ENCODE data around the gene FMNL3.
"Not testable (repeated sequence)": the region's sequence is repeated elsewhere in the genome, so short reads cannot be mapped to it uniquely, and the experiment has no call there.

FMNL3 gene

DNA sequence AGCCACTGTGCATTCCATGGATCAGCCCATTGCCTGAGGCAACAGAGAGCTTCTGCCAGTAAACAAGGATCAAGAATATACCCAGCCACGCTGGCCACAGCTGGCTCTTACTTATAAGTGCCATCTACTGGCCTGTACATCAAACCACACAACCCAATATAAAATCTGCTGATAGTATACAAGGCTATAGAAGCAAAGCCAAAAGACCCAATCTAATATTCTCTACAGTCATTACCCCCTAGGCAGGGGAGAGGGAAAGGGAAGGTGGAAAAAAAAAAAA lies 97.4 kb downstream of the FMNL3 start:
- Histone ChIP-seq H4K20me1 (ENCODE audit: insufficient read depth, low read length) (no peaks in the 10 kb centered on the region), H3K9ac (ENCODE audit: low read length) (no peak overlapping the region), H3K9me3 (replicated peaks; ENCODE audit: insufficient read depth, low read length) (no peaks in the 10 kb centered on the region), H3K4me1 (ENCODE audit: low read length) (no peaks in the 10 kb centered on the region), H3K36me3 (replicated peaks; ENCODE audit: insufficient read depth, low read length) (no peaks in the 10 kb centered on the region), H2AFZ (ENCODE audit: low read length) (no peak overlapping the region), H3K79me2 (ENCODE audit: low read length) (no peaks in the 10 kb centered on the region), H3F3A (ENCODE audit: insufficient read depth, low read length) (no peaks in the 10 kb centered on the region), H3K4me2 (ENCODE audit: low read depth, low read length) (no peak overlapping the region), H3K27ac (ENCODE audit: low read length) (no peak overlapping the region), H3K27me3 (replicated peaks; ENCODE audit: insufficient read depth, low read length) (no peaks in the 10 kb centered on the region), H3K4me3 (ENCODE audit: low read length) (no peak overlapping the region), H3K9me2 (replicated peaks; ENCODE audit: insufficient read depth, low read length) (no peaks in the 10 kb centered on the region)
- no peak for DNase-seq
- TF ChIP-seq, protein P1, sequence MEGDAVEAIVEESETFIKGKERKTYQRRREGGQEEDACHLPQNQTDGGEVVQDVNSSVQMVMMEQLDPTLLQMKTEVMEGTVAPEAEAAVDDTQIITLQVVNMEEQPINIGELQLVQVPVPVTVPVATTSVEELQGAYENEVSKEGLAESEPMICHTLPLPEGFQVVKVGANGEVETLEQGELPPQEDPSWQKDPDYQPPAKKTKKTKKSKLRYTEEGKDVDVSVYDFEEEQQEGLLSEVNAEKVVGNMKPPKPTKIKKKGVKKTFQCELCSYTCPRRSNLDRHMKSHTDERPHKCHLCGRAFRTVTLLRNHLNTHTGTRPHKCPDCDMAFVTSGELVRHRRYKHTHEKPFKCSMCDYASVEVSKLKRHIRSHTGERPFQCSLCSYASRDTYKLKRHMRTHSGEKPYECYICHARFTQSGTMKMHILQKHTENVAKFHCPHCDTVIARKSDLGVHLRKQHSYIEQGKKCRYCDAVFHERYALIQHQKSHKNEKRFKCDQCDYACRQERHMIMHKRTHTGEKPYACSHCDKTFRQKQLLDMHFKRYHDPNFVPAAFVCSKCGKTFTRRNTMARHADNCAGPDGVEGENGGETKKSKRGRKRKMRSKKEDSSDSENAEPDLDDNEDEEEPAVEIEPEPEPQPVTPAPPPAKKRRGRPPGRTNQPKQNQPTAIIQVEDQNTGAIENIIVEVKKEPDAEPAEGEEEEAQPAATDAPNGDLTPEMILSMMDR (IDR thresholded peaks at IDR 0.05; ENCODE audit: low read length), result peak; percentile 8; the same call in 1 of the 2 replicates
- TF ChIP-seq EZH2 (optimal IDR thresholded peaks at IDR 0.05; ENCODE audit: low read depth, low read length) (no peak), EZH2phosphoT487 (IDR thresholded peaks at IDR 0.05; ENCODE audit: low read length) (no peak)

- TF ChIP-seq EZH2 (optimal IDR thresholded peaks at IDR 0.05; ENCODE audit: low read depth, low read length) (no peak), EZH2phosphoT487 (IDR thresholded peaks at IDR 0.05; ENCODE audit: low read length) (no peak)
- TF ChIP-seq, protein P1 (IDR thresholded peaks at IDR 0.05; ENCODE audit: low read length), result no peak
- Histone ChIP-seq H3F3A (ENCODE audit: insufficient read depth, low read length) (no peaks in the 10 kb centered on the region), H3K27ac (ENCODE audit: low read length) (no peak overlapping the region), H3K79me2 (ENCODE audit: low read length) (no peaks in the 10 kb centered on the region), H3K4me2 (ENCODE audit: low read depth, low read length) (no peak overlapping the region), H3K36me3 (replicated peaks; ENCODE audit: insufficient read depth, low read length) (no peaks in the 10 kb centered on the region), H3K4me3 (ENCODE audit: low read length) (no peak overlapping the region), H2AFZ (ENCODE audit: low read length) (no peak overlapping the region), H4K20me1 (ENCODE audit: insufficient read depth, low read length) (no peaks in the 10 kb centered on the region), H3K9ac (ENCODE audit: low read length) (no peak overlapping the region), H3K9me2 (replicated peaks; ENCODE audit: insufficient read depth, low read length) (no peaks in the 10 kb centered on the region), H3K4me1 (ENCODE audit: low read length) (no peaks in the 10 kb centered on the region), H3K27me3 (replicated peaks; ENCODE audit: insufficient read depth, low read length) (no peaks in the 10 kb centered on the region), H3K9me3 (replicated peaks; ENCODE audit: insufficient read depth, low read length) (no peaks in the 10 kb centered on the region)
- DNase-seq, result no peak
Observed at GRCh38 chr12:49609059-49609874, 97.9 kb downstream of the FMNL3 start.

DNA sequence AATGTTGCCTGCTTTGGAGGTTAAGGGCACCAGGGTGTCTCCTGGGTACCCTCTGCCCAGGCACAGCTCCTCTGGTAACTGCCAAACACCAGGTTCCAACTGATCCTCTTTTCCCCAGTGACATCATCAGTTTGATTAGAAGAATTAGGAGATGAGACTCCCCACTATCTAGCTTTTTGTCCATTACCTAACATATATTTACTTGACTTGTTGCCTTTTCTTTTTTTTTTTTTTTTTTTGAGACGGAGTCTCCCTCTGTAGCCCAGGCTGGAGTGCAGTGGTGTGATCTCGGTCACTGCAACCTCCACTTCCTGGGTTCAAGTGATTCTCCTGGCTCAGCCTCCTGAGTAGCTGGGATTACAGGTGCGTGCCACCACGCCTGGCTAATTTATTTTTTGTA lies 101.7 kb downstream of the FMNL3 start, which contains the start of gene FAM186B:
Gene FAM186B (minus strand): TSS at position 101 of the 400 bp plus-strand sequence. CDS start 162 bp downstream, outside the sequence.
- H3K4me1 ChIP-seq (ENCODE audit: low read length); H3K4me3 ChIP-seq (ENCODE audit: low read length); H2AFZ ChIP-seq (ENCODE audit: low read length); H3K27me3 ChIP-seq (replicated peaks; ENCODE audit: insufficient read depth, low read length); H3K27ac ChIP-seq (ENCODE audit: low read length); H3K9me2 ChIP-seq (replicated peaks; ENCODE audit: insufficient read depth, low read length); H3K9me3 ChIP-seq (replicated peaks; ENCODE audit: insufficient read depth, low read length); DNase-seq; H3F3A ChIP-seq (ENCODE audit: insufficient read depth, low read length); H3K79me2 ChIP-seq (ENCODE audit: low read length); H4K20me1 ChIP-seq (ENCODE audit: insufficient read depth, low read length); H3K9ac ChIP-seq (ENCODE audit: low read length); H3K4me2 ChIP-seq (ENCODE audit: low read depth, low read length); H3K36me3 ChIP-seq (replicated peaks; ENCODE audit: insufficient read depth, low read length): not testable (repeated sequence)

GRCh38 chr12:49604856-49605255 lies 102.3 kb downstream of the FMNL3 start:
- no peaks in the 10 kb centered on the region for H3K79me2 ChIP-seq (ENCODE audit: low read length)
- H3F3A ChIP-seq (ENCODE audit: insufficient read depth, low read length), result no peaks in the 10 kb centered on the region
- H3K4me2 ChIP-seq (ENCODE audit: low read depth, low read length), result no peak overlapping the region
- no peaks in the 10 kb centered on the region for H4K20me1 ChIP-seq (ENCODE audit: insufficient read depth, low read length)
- H3K9ac ChIP-seq (ENCODE audit: low read length), result no peak overlapping the region
- no peaks in the 10 kb centered on the region for H3K9me3 ChIP-seq (replicated peaks; ENCODE audit: insufficient read depth, low read length)
- H3K36me3 ChIP-seq (replicated peaks; ENCODE audit: insufficient read depth, low read length), result no peaks in the 10 kb centered on the region
- H3K4me3 ChIP-seq (ENCODE audit: low read length), result no peak overlapping the region
- DNase-seq, result no peak
- no peak overlapping the region for H2AFZ ChIP-seq (ENCODE audit: low read length)
- no peak for TF ChIP-seq EZH2phosphoT487 (IDR thresholded peaks at IDR 0.05; ENCODE audit: low read length)
- no peak for TF ChIP-seq EZH2 (optimal IDR thresholded peaks at IDR 0.05; ENCODE audit: low read depth, low read length)
- TF ChIP-seq, protein P1 (IDR thresholded peaks at IDR 0.05; ENCODE audit: low read length), result no peak
- H3K27ac ChIP-seq (ENCODE audit: low read length), result no peak overlapping the region
- no peaks in the 10 kb centered on the region for H3K27me3 ChIP-seq (replicated peaks; ENCODE audit: insufficient read depth, low read length)
- no peaks in the 10 kb centered on the region for H3K9me2 ChIP-seq (replicated peaks; ENCODE audit: insufficient read depth, low read length)
- no peaks in the 10 kb centered on the region for H3K4me1 ChIP-seq (ENCODE audit: low read length)

Data from MM.1S (cell line).